HuH-7.5 (cell line): ENCODE data around the gene DENND2A.
"Not testable (repeated sequence)": the region's sequence is repeated elsewhere in the genome, so short reads cannot be mapped to it uniquely, and the experiment has no call there.

ENCODE experiments used
- DNase-seq: peaks from one replicate; pipeline ENCODE4 v3.0.0; 2011; ENCODE audit warnings: low spot score

The DENND2A gene

DNA sequence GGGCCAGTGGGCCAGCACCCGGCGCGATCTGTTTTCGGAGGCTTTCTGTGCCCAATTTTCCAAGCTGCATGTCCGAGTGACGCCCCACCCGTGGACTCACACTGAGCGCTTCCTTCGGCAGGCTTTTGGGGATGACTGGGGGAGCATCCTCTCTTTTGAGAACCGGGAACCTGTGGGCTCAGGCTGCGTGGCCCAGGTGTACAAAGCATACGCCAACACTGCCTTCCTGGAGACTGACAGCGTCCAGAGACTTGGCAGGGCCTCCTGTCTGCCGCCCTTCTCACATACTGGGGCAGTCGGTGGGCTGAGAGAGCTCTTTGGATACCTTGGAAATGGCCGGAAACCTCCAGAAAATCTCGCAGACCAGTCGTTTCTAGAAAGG is 33.2 kb upstream of the DENND2A start:
- no peak for DNase-seq

DNA sequence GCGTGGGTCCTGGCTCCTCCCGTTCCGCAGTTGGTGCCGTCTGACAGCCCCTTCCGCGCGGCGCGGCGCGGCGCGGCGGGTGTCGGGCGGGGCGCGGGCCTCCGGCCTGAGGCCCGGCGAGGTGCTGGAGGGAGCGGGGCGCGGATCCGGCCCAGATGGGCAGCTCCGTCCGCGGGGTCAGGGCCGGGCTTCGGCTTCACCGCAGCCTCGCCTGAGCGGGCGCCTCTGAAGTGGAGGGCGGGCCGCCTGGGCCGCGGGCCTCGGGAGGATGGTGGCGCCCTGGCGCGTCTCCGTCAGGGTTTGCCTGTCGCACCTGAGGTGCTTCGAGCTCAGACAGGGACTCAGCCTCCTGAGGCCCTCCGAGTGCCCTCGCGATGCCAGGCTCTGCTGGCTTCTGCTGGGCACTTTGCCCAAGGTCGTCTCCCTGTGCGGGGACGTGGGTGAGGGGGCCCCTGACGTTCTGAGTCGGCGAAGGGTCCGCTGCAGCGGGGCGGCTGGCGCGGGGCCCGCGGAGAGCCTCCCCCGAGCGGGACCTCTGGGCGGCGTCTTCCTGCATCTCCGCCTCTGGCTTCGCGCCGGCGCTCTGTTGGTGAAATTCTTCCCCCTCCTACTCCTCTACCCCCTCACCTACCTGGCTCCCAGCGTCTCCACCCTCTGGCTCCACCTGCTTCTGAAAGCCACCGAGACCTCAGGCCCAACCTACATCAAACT is 32.6 kb upstream of the DENND2A start:
- peak; percentile 61 for DNase-seq

GRCh38 chr7:140672382-140673062 is 31.9 kb upstream of the DENND2A start, which contains the start of gene ADCK2:
Gene ADCK2 (plus strand): TSS chr7:140672945. CDS start chr7:140673331, 386 bp downstream.
- peak; percentile 90 for DNase-seq

- DNase-seq, result no peak
Observed at GRCh38 chr7:140671966-140672365, 31.4 kb upstream of the DENND2A start.

- DNase-seq, result no peak
Observed at GRCh38 chr7:140670343-140670935, 29.8 kb upstream of the DENND2A start.

- DNase-seq, result not testable (repeated sequence)
Observed at GRCh38 chr7:140669862-140670261, 29.2 kb upstream of the DENND2A start.

- DNase-seq, result no peak
Observed at GRCh38 chr7:140669352-140669751, 28.7 kb upstream of the DENND2A start.

- no peak for DNase-seq
Observed at GRCh38 chr7:140668641-140669040, 28.0 kb upstream of the DENND2A start.

- no peak for DNase-seq
Observed at GRCh38 chr7:140667476-140667875, 26.9 kb upstream of the DENND2A start.

DNA sequence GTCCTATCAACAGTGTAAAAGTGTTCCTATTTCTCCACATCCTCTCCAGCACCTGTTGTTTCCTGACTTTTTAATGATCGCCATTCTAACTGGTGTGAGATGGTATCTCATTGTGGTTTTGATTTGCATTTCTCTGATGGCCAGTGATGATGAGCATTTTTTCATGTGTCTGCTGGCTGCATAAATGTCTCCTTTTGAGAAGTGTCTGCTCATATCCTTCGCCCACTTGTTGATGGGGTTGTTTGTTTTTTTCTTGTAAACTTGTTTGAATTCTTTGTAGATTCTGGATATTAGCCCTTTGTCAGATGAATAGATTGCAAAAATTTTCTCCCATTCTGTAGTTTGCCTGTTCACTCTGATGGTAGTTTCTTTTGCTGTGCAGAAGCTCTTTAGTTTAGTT is 22.3 kb upstream of the DENND2A start:
- DNase-seq, result not testable (repeated sequence)

DNA sequence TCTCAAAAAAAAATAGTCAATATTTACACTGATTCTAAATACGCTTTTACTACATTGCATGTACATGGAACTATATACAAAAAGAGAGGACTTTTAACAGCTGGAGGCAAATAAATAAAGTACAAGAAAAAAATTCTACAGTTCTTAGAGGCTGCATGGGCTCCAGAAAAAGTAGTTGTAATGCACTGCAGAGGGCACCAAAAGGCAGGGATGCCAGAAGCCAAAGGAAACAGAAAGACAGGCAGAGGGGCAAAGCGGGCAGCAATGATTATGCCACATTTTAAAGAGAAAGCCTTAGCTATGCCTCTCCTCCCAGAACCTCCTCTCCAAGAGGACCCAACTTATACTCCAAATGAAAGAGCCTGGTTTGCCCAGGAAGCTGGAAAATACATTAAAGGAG is 20.5 kb upstream of the DENND2A start:
- DNase-seq, result no peak

GRCh38 chr7:140659856-140660255 is 19.2 kb upstream of the DENND2A start:
- DNase-seq, result no peak

DNA sequence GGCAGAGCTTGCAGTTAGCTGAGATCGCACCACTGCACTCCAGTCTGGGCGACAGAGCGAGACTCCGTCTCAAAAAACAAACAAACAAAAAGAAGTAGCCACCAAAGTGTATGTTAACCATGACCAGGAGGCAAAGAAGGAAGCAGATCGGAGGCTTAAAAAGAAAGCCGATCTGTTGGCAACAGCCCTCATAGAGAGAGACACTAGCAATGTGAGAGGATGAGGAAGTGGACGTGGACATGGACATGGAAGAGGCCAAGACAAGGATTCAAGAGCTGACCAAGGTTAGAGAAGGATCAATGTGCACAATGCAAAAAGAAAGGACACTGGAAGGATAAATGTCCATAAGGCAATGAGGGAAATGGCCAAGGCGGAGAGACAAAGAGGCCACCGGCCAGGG is 17.3 kb upstream of the DENND2A start:
- DNase-seq, result no peak

DNA sequence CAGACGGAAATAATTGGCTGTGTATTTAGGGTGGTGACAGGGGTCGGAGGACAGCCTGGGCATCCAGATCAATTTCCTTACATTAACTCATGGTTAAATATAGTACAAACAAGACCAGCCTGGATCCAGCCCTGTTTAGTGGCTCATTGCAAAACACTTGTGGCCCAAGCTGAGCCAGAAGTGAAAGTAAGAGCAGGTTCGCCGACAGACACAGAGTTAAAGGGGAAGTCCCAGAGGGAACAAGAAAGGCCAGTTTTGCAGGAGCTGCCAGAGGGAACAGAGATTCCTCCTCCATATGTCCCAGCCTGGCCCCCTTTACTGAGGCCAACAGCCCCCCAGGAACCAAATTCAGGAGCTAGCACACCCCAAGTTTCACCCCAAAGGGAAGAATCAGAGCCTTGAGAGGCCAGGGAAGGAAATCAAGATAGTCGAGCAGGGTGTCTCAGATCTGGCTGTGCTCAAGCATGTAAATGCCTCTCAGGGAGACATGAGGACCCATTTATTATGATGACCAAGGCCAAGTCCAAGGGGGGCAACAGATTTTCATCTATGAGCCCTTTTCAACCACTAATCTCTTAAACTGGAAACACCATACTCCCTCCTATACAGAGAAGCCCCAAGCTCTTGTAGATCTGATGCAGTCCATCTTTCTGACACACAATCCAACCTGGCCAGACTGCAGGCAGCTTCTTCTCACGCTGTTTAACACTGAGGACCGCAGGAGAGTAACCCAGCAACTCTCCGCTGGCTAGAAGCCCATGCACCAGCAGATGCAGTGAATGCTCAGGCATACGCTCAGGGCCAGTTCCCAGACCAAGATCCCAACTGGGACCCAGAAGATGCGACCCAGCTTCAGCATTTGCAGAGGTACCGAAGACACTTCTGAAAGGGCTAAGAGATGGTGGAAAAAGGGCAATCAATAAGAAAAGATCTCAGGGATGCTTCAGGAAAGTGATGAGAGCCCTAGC is 16.2 kb upstream of the DENND2A start:
- no peak for DNase-seq

- DNase-seq, result no peak
Observed at GRCh38 chr7:140655511-140656408, 15.1 kb upstream of the DENND2A start.

DNA sequence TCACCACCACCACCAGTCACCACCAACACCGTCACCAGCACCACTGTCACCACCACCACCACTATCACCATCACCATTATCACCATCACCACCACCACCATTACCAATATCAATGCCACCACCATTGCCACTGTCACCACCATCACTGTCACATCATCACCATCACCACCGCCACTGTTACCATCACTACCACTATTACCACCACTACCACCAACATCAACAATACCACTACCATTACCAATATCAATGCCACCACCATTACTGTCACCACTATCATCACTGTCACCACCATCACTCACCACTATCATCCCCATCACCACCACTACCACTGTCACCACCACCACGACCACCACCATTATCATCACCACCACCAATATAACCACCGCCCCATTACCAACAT is 14.0 kb upstream of the DENND2A start:
- no peak for DNase-seq

- DNase-seq, result no peak
Observed at GRCh38 chr7:140654109-140654387, 13.4 kb upstream of the DENND2A start.

GRCh38 chr7:140653319-140654108 is 12.9 kb upstream of the DENND2A start:
- DNase-seq, result peak; percentile 70

GRCh38 chr7:140650367-140650766 is 9.8 kb upstream of the DENND2A start:
- no peak for DNase-seq

DNA sequence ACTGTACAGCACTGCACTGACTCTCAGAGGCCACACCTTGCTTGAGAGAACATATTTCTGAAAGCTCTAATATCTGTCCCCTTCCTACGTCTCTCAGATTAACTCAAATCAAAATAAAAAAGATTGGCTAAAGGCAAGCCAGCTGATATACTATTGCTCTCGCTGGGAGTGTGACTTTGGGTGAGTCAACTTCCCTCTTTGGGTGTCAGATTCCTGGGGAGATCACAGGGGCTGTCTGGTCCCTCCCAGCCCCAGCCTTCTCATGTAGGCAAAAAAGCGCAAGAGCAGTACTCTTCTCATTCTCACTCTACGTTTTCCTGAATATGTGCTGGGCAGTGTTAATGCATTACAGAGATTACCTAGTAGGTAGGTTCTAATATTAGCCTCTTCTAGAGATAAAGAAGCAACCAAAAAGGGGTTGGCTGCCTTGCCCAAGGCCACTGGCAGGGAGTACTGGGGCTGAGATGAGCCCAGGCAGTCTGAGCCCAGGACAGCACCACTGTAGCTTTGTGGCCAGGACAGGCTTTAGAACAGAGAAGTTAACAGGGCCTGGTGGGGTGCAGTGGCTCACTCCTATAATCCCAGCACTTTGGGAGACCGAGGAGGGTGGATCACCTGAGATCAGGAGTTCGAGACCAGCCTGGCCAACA is 9.1 kb upstream of the DENND2A start:
- DNase-seq, result no peak
